ENCODE data around the gene CLEC20A. TPM values are rescaled to one million over a fixed set of nuclear protein-coding genes. Genes with fewer than 3 reads are reported as not detected.

The CLEC20A gene
- total and polyA plus RNA-seq, 2 donors: 0.28 to 0.39 TPM

- Histone ChIP-seq H3K36me3 (ENCODE audit: control insufficient read depth in 2 of 2, insufficient read depth in 2 of 2, low read length in 1 of 2) (no peaks in the 10 kb centered on the region), H3K27me3 (ENCODE audit: control insufficient read depth in 2 of 2, insufficient read depth in 1 of 2, low read length in 1 of 2) (peaks cover 0 to 14% of the 10 kb centered on the region in 2 donors), H3K4me1 (ENCODE audit: control insufficient read depth in 2 of 2, insufficient read depth in 2 of 2, low read length in 2 of 2) (peaks cover 0 to 3% of the 10 kb centered on the region in 2 donors), H3K9me3 (ENCODE audit: control insufficient read depth in 2 of 2, insufficient read depth in 1 of 2, low read length in 1 of 2) (peaks cover 1 to 7% of the 10 kb centered on the region in 2 donors), H3K4me3 (ENCODE audit: low read length in 2 of 2) (no peak overlapping the region), H3K27ac (ENCODE audit: low read depth in 1 of 2, low read length in 1 of 2) (no peak overlapping the region)
- WGBS: 93% methylated on average over 4 of the region's 4 CpGs
- no peak for DNase-seq (ENCODE audit: low read depth in 6 of 9, low spot score in 9 of 9)
Observed at GRCh38 chr1:178489399-178489798, 7.4 kb downstream of the CLEC20A start.

GRCh38 chr1:178488393-178488792 lies 8.4 kb downstream of the CLEC20A start:
- no peak overlapping the region for H3K27ac ChIP-seq (ENCODE audit: low read depth in 1 of 2, low read length in 1 of 2)
- no peaks in the 10 kb centered on the region for H3K36me3 ChIP-seq (ENCODE audit: control insufficient read depth in 2 of 2, insufficient read depth in 2 of 2, low read length in 1 of 2)
- WGBS: 95% methylated on average over 4 of the region's 4 CpGs
- H3K4me3 ChIP-seq (ENCODE audit: low read length in 2 of 2): no peak overlapping the region
- H3K9me3 ChIP-seq (ENCODE audit: control insufficient read depth in 2 of 2, insufficient read depth in 1 of 2, low read length in 1 of 2): peaks cover 1 to 7% of the 10 kb centered on the region in 2 donors
- peaks cover 0 to 14% of the 10 kb centered on the region in 2 donors for H3K27me3 ChIP-seq (ENCODE audit: control insufficient read depth in 2 of 2, insufficient read depth in 1 of 2, low read length in 1 of 2)
- DNase-seq (ENCODE audit: low read depth in 6 of 9, low spot score in 9 of 9): no peak
- H3K4me1 ChIP-seq (ENCODE audit: control insufficient read depth in 2 of 2, insufficient read depth in 2 of 2, low read length in 2 of 2): peaks cover 0 to 3% of the 10 kb centered on the region in 2 donors

- Histone ChIP-seq H3K9me3 (ENCODE audit: control insufficient read depth in 2 of 2, insufficient read depth in 1 of 2, low read length in 1 of 2) (peaks cover 1 to 7% of the 10 kb centered on the region in 2 donors), H3K4me3 (ENCODE audit: low read length in 2 of 2) (no peak overlapping the region), H3K27me3 (ENCODE audit: control insufficient read depth in 2 of 2, insufficient read depth in 1 of 2, low read length in 1 of 2) (peaks cover 0 to 14% of the 10 kb centered on the region in 2 donors), H3K27ac (ENCODE audit: low read depth in 1 of 2, low read length in 1 of 2) (no peak overlapping the region), H3K4me1 (ENCODE audit: control insufficient read depth in 2 of 2, insufficient read depth in 2 of 2, low read length in 2 of 2) (peaks cover 0 to 3% of the 10 kb centered on the region in 2 donors), H3K36me3 (ENCODE audit: control insufficient read depth in 2 of 2, insufficient read depth in 2 of 2, low read length in 1 of 2) (no peaks in the 10 kb centered on the region)
- WGBS: 72% methylated on average over 20 of the region's 20 CpGs
- no peak for DNase-seq (ENCODE audit: low read depth in 6 of 9, low spot score in 9 of 9)
Observed at GRCh38 chr1:178487070-178487615, 9.6 kb downstream of the CLEC20A start.

GRCh38 chr1:178486100-178487069 lies 10.4 kb downstream of the CLEC20A start:
- Histone ChIP-seq H3K4me1 (ENCODE audit: control insufficient read depth in 2 of 2, insufficient read depth in 2 of 2, low read length in 2 of 2) (peaks cover 0 to 3% of the 10 kb centered on the region in 2 donors), H3K36me3 (ENCODE audit: control insufficient read depth in 2 of 2, insufficient read depth in 2 of 2, low read length in 1 of 2) (no peaks in the 10 kb centered on the region), H3K27me3 (ENCODE audit: control insufficient read depth in 2 of 2, insufficient read depth in 1 of 2, low read length in 1 of 2) (peaks cover 0 to 14% of the 10 kb centered on the region in 2 donors), H3K27ac (ENCODE audit: low read depth in 1 of 2, low read length in 1 of 2) (no peak overlapping the region), H3K4me3 (ENCODE audit: low read length in 2 of 2) (no peak overlapping the region), H3K9me3 (ENCODE audit: control insufficient read depth in 2 of 2, insufficient read depth in 1 of 2, low read length in 1 of 2) (peaks cover 1 to 7% of the 10 kb centered on the region in 2 donors)
- WGBS: 51% methylated on average over 54 of the region's 54 CpGs
- peak in 1 of 9 donors; percentile 16 for DNase-seq (ENCODE audit: low read depth in 6 of 9, low spot score in 9 of 9)

GRCh38 chr1:178485541-178485981 lies 11.2 kb downstream of the CLEC20A start:
- 49% methylated on average over 3 of the region's 3 CpGs for WGBS
- Histone ChIP-seq H3K36me3 (ENCODE audit: control insufficient read depth in 2 of 2, insufficient read depth in 2 of 2, low read length in 1 of 2) (no peaks in the 10 kb centered on the region), H3K27me3 (ENCODE audit: control insufficient read depth in 2 of 2, insufficient read depth in 1 of 2, low read length in 1 of 2) (peaks cover 0 to 14% of the 10 kb centered on the region in 2 donors), H3K9me3 (ENCODE audit: control insufficient read depth in 2 of 2, insufficient read depth in 1 of 2, low read length in 1 of 2) (peaks cover 0 to 7% of the 10 kb centered on the region in 2 donors), H3K4me3 (ENCODE audit: low read length in 2 of 2) (no peak overlapping the region), H3K27ac (ENCODE audit: low read depth in 1 of 2, low read length in 1 of 2) (no peak overlapping the region), H3K4me1 (ENCODE audit: control insufficient read depth in 2 of 2, insufficient read depth in 2 of 2, low read length in 2 of 2) (peaks cover 0 to 3% of the 10 kb centered on the region in 2 donors)
- DNase-seq (ENCODE audit: low read depth in 6 of 9, low spot score in 9 of 9): no peak

- no peaks in the 10 kb centered on the region for H3K36me3 ChIP-seq (ENCODE audit: control insufficient read depth in 2 of 2, insufficient read depth in 2 of 2, low read length in 1 of 2)
- H3K27me3 ChIP-seq (ENCODE audit: control insufficient read depth in 2 of 2, insufficient read depth in 1 of 2, low read length in 1 of 2): peaks cover 0 to 14% of the 10 kb centered on the region in 2 donors
- DNase-seq (ENCODE audit: low read depth in 6 of 9, low spot score in 9 of 9): no peak
- no peak overlapping the region for H3K4me3 ChIP-seq (ENCODE audit: low read length in 2 of 2)
- H3K27ac ChIP-seq (ENCODE audit: low read depth in 1 of 2, low read length in 1 of 2): no peak overlapping the region
- H3K9me3 ChIP-seq (ENCODE audit: control insufficient read depth in 2 of 2, insufficient read depth in 1 of 2, low read length in 1 of 2): peaks cover 0 to 7% of the 10 kb centered on the region in 2 donors
- H3K4me1 ChIP-seq (ENCODE audit: control insufficient read depth in 2 of 2, insufficient read depth in 2 of 2, low read length in 2 of 2): peaks cover 0 to 3% of the 10 kb centered on the region in 2 donors
- WGBS: 70% methylated on average over 3 of the region's 3 CpGs
Observed at GRCh38 chr1:178484698-178485225, 12.0 kb downstream of the CLEC20A start.

GRCh38 chr1:178483251-178483957 lies 13.4 kb downstream of the CLEC20A start:
- DNase-seq (ENCODE audit: low read depth in 6 of 9, low spot score in 9 of 9): no peak
- H3K27me3 ChIP-seq (ENCODE audit: control insufficient read depth in 2 of 2, insufficient read depth in 1 of 2, low read length in 1 of 2): peaks cover 0 to 14% of the 10 kb centered on the region in 2 donors
- H3K9me3 ChIP-seq (ENCODE audit: control insufficient read depth in 2 of 2, insufficient read depth in 1 of 2, low read length in 1 of 2): peaks cover 0 to 7% of the 10 kb centered on the region in 2 donors
- peaks cover 0 to 3% of the 10 kb centered on the region in 2 donors for H3K4me1 ChIP-seq (ENCODE audit: control insufficient read depth in 2 of 2, insufficient read depth in 2 of 2, low read length in 2 of 2)
- 93% methylated on average over 5 of the region's 5 CpGs for WGBS
- H3K4me3 ChIP-seq (ENCODE audit: low read length in 2 of 2): no peak overlapping the region
- H3K27ac ChIP-seq (ENCODE audit: low read depth in 1 of 2, low read length in 1 of 2): no peak overlapping the region
- H3K36me3 ChIP-seq (ENCODE audit: control insufficient read depth in 2 of 2, insufficient read depth in 2 of 2, low read length in 1 of 2): no peaks in the 10 kb centered on the region

- no peaks in the 10 kb centered on the region for H3K27me3 ChIP-seq (ENCODE audit: control insufficient read depth in 2 of 2, insufficient read depth in 1 of 2, low read length in 1 of 2)
- no peak overlapping the region for H3K4me3 ChIP-seq (ENCODE audit: low read length in 2 of 2)
- H3K9me3 ChIP-seq (ENCODE audit: control insufficient read depth in 2 of 2, insufficient read depth in 1 of 2, low read length in 1 of 2): no peaks in the 10 kb centered on the region
- H3K4me1 ChIP-seq (ENCODE audit: control insufficient read depth in 2 of 2, insufficient read depth in 2 of 2, low read length in 2 of 2): no peaks in the 10 kb centered on the region
- H3K36me3 ChIP-seq (ENCODE audit: control insufficient read depth in 2 of 2, insufficient read depth in 2 of 2, low read length in 1 of 2): no peaks in the 10 kb centered on the region
- 87% methylated on average over 1 of the region's 1 CpG for WGBS
- no peak for DNase-seq (ENCODE audit: low read depth in 6 of 9, low spot score in 9 of 9)
- H3K27ac ChIP-seq (ENCODE audit: low read depth in 1 of 2, low read length in 1 of 2): no peak overlapping the region
Observed at GRCh38 chr1:178477841-178478240, 18.9 kb downstream of the CLEC20A start.

All from thymus (tissue), 11 donors.